Measurements from ENCODE around the gene LPCAT2. TPM values are rescaled to one million over a fixed set of nuclear protein-coding genes. Genes with fewer than 3 reads are reported as not detected.

LPCAT2 gene
- polyA plus RNA-seq, 1 donor from 2014 or later = 0.59 TPM

GRCh38 chr16:55467898-55468297, 41.0 kb upstream of the LPCAT2 start:
- no peaks in the 10 kb centered on the region for H3K79me2 ChIP-seq (replicated peaks; ENCODE audit: insufficient read depth, low read length)
- no peak overlapping the region for H3K9ac ChIP-seq (ENCODE audit: low read length)
- H3K27ac ChIP-seq (ENCODE audit: low read length) = no peak overlapping the region
- no peaks in the 10 kb centered on the region for H3K36me3 ChIP-seq (ENCODE audit: insufficient read depth, low read length)
- no peaks in the 10 kb centered on the region for H4K20me1 ChIP-seq (ENCODE audit: insufficient read depth)
- H3K9me2 ChIP-seq (ENCODE audit: insufficient read depth, low read length) = no peaks in the 10 kb centered on the region
- H3K9me3 ChIP-seq (ENCODE audit: low read length) = no peaks in the 10 kb centered on the region
- no peak overlapping the region for H3K4me2 ChIP-seq (ENCODE audit: low read length)
- H3F3A ChIP-seq (ENCODE audit: insufficient read depth, low read length, poor library complexity, severe bottlenecking) = no peaks in the 10 kb centered on the region
- no peak for TF ChIP-seq SMC3 (conservative IDR thresholded peaks at IDR 0.05; ENCODE audit: poor library complexity)
- no peak for TF ChIP-seq EP300 (conservative IDR thresholded peaks at IDR 0.05; ENCODE audit: poor library complexity, severe bottlenecking)
- TF ChIP-seq TAF1 (IDR thresholded peaks at IDR 0.05; ENCODE audit: low read depth) = no peak
- no peak for TF ChIP-seq MXI1 (conservative IDR thresholded peaks at IDR 0.05; ENCODE audit: poor library complexity, severe bottlenecking)
- no peak for TF ChIP-seq REST (IDR thresholded peaks at IDR 0.05; ENCODE audit: borderline replicate concordance)
- no peak for TF ChIP-seq CTCF (IDR thresholded peaks at IDR 0.05; ENCODE audit: poor library complexity, severe bottlenecking)
- no peak for TF ChIP-seq RAD21 (conservative IDR thresholded peaks at IDR 0.05)
- no peak for TF ChIP-seq POLR2AphosphoS5 (IDR thresholded peaks at IDR 0.05)
- no peak for TF ChIP-seq EZH2 (IDR thresholded peaks at IDR 0.05; ENCODE audit: borderline replicate concordance, insufficient read depth, low read length, poor library complexity, severe bottlenecking)
- H2AFZ ChIP-seq (ENCODE audit: low read depth, low read length) = no peak overlapping the region
- H3K27me3 ChIP-seq (ENCODE audit: insufficient read depth, low read depth, low read length) = no peaks in the 10 kb centered on the region
- no peak overlapping the region for H3K4me3 ChIP-seq (ENCODE audit: low read length)

- no peak for TF ChIP-seq TAF1 (IDR thresholded peaks at IDR 0.05; ENCODE audit: low read depth)
- no peak for TF ChIP-seq EP300 (conservative IDR thresholded peaks at IDR 0.05; ENCODE audit: poor library complexity, severe bottlenecking)
- TF ChIP-seq POLR2AphosphoS5 (IDR thresholded peaks at IDR 0.05) = no peak
- TF ChIP-seq RAD21 (conservative IDR thresholded peaks at IDR 0.05) = no peak
- no peak overlapping the region for H3K9ac ChIP-seq (ENCODE audit: low read length)
- H3K36me3 ChIP-seq (ENCODE audit: insufficient read depth, low read length) = no peaks in the 10 kb centered on the region
- no peaks in the 10 kb centered on the region for H4K20me1 ChIP-seq (ENCODE audit: insufficient read depth)
- no peaks in the 10 kb centered on the region for H3K27me3 ChIP-seq (ENCODE audit: insufficient read depth, low read depth, low read length)
- no peaks in the 10 kb centered on the region for H3K79me2 ChIP-seq (replicated peaks; ENCODE audit: insufficient read depth, low read length)
- H2AFZ ChIP-seq (ENCODE audit: low read depth, low read length) = no peak overlapping the region
- H3K9me3 ChIP-seq (ENCODE audit: low read length) = no peaks in the 10 kb centered on the region
- no peak overlapping the region for H3K4me3 ChIP-seq (ENCODE audit: low read length)
- no peaks in the 10 kb centered on the region for H3K9me2 ChIP-seq (ENCODE audit: insufficient read depth, low read length)
- H3K27ac ChIP-seq (ENCODE audit: low read length) = no peak overlapping the region
- no peak overlapping the region for H3K4me2 ChIP-seq (ENCODE audit: low read length)
- no peaks in the 10 kb centered on the region for H3F3A ChIP-seq (ENCODE audit: insufficient read depth, low read length, poor library complexity, severe bottlenecking)
Observed at GRCh38 chr16:55468352-55468990, 40.4 kb upstream of the LPCAT2 start.

Measured in neural cell (in vitro differentiated cells).